HepG2 (cell line): ENCODE measurements around the gene LRP5. TPM values are rescaled to one million over a fixed set of nuclear protein-coding genes. Genes with fewer than 3 reads are reported as not detected.

Experiments
- ARID3A ChIP-seq: IDR thresholded peaks from 2 replicates; pipeline ENCODE4 v1.6.1; 2012; ENCODE audit warnings: low read depth, low read length, improper control_type of control experiment
- ARID5B ChIP-seq: IDR thresholded peaks from 2 replicates; pipeline ENCODE4 v1.4.0; 2020; ENCODE audit warnings: mild to moderate bottlenecking, missing genetic modification reagents
- ETV6 ChIP-seq: sonication (generic); formaldehyde crosslinking; conservative IDR thresholded peaks from 2 replicates; pipeline ENCODE4 v1.4.0; 2020; ENCODE audit warnings: missing genetic modification reagents
- GATA4 ChIP-seq: sonication (generic); IDR thresholded peaks from 2 replicates; pipeline ENCODE4 v1.6.1; 2016; ENCODE audit warnings: antibody characterized with exemption, low read depth, borderline replicate concordance
- HNF4A ChIP-seq: sonication (generic); formaldehyde crosslinking; IDR thresholded peaks from 2 replicates; pipeline ENCODE4 v1.4.0; 2020; ENCODE audit warnings: missing genetic modification reagents
- IRF1 ChIP-seq: sonication (generic); formaldehyde crosslinking; IDR thresholded peaks from 2 replicates; pipeline ENCODE4 v1.4.0; 2020; ENCODE audit warnings: low read depth, mild to moderate bottlenecking, missing genetic modification reagents
- MTA3 ChIP-seq: sonication (generic); formaldehyde crosslinking; IDR thresholded peaks from 2 replicates; pipeline ENCODE4 v1.4.0; 2020; ENCODE audit warnings: missing genetic modification reagents
- MYPOP ChIP-seq: sonication (generic); formaldehyde crosslinking; IDR thresholded peaks from 2 replicates; pipeline ENCODE4 v1.8.1; 2023; ENCODE audit warnings: mild to moderate bottlenecking, moderate library complexity, missing genetic modification reagents
- NAIF1 ChIP-seq: sonication (generic); formaldehyde crosslinking; IDR thresholded peaks from 2 replicates; pipeline ENCODE4 v1.5.0; 2020; ENCODE audit warnings: mild to moderate bottlenecking, missing genetic modification reagents, borderline replicate concordance
- POLR2A ChIP-seq, 2 experiments: IDR thresholded peaks; 2 replicates each; pipeline ENCODE4 v1.6.1; 2011; ENCODE audit warnings: low read depth in 2 of 2, low read length in 2 of 2, mild to moderate bottlenecking in 1 of 2, moderate library complexity in 1 of 2; ENCODE audit not compliant: insufficient read depth in 1 of 2
- TMF1 ChIP-seq: sonication (generic); formaldehyde crosslinking; IDR thresholded peaks from 2 replicates; pipeline ENCODE4 v1.8.1; 2022; ENCODE audit warnings: low read depth, missing genetic modification reagents
- U2AF2 ChIP-seq: fragments of 200-400 bp; formaldehyde crosslinking; IDR thresholded peaks from 2 replicates; pipeline ENCODE4 v1.6.1; 2017; ENCODE audit warnings: low read depth, mild to moderate bottlenecking, low read length
- ZBTB25 ChIP-seq: IDR thresholded peaks from 2 replicates; pipeline ENCODE4 v1.6.1; 2018; ENCODE audit warnings: missing genetic modification reagents
- ZBTB37 ChIP-seq: sonication (generic); formaldehyde crosslinking; IDR thresholded peaks from 2 replicates; pipeline ENCODE4 v1.4.0; 2020; ENCODE audit warnings: mild to moderate bottlenecking, missing genetic modification reagents
- ZFP62 ChIP-seq: sonication (generic); formaldehyde crosslinking; IDR thresholded peaks from 2 replicates; pipeline ENCODE4 v1.4.0; 2020; ENCODE audit warnings: missing genetic modification reagents
- ZNF383 ChIP-seq: sonication (generic); formaldehyde crosslinking; IDR thresholded peaks from 2 replicates; pipeline ENCODE4 v1.4.0; 2020; ENCODE audit warnings: missing genetic modification reagents, mild to moderate bottlenecking, borderline replicate concordance
- ZNF547 ChIP-seq: sonication (generic); formaldehyde crosslinking; IDR thresholded peaks from 2 replicates; pipeline ENCODE4 v1.5.1; 2020; ENCODE audit warnings: mild to moderate bottlenecking, missing genetic modification reagents
- ZNF660 ChIP-seq: sonication (generic); formaldehyde crosslinking; IDR thresholded peaks from 2 replicates; pipeline ENCODE4 v1.5.1; 2020; ENCODE audit warnings: mild to moderate bottlenecking, low read depth, missing genetic modification reagents, borderline replicate concordance
- ZNF761 ChIP-seq: sonication (generic); formaldehyde crosslinking; conservative IDR thresholded peaks from 2 replicates; pipeline ENCODE4 v1.4.0; 2020; ENCODE audit warnings: mild to moderate bottlenecking, missing genetic modification reagents
- ZNF775 ChIP-seq: sonication (generic); formaldehyde crosslinking; IDR thresholded peaks from 2 replicates; pipeline ENCODE4 v1.4.0; 2020; ENCODE audit warnings: missing genetic modification reagents, mild to moderate bottlenecking, moderate library complexity, borderline replicate concordance
- polyA plus RNA-seq, 8 experiments: library from polyadenylated mRNA; depleted of rRNA in 3 of 8; stranded (reverse) in 7 of 8; unstranded in 1 of 8; fragments of >200 nt; fragmentation: Illumina TruSeq in 4 of 8; extraction: Trizol in 4 of 8; gene quantifications; 2 replicates each; pipeline versions ENCODE4 v1.2.1 to v1.2.3, GENCODE V29; 2011 to 2016; ENCODE audit warnings: low read depth in 4 of 8, missing spikeins in 1 of 8, mixed read lengths in 1 of 8; ENCODE audit not compliant: insufficient read depth in 1 of 8
- total RNA-seq, 5 experiments: library from RNA; depleted of rRNA; stranded (reverse); fragments of >200 nt; fragmentation: Illumina TruSeq; extraction: Trizol; gene quantifications; 2 replicates each; pipeline ENCODE4 v1.2.3, GENCODE V29; 2016; ENCODE audit warnings: low read depth in 1 of 5

The LRP5 gene
- total and polyA plus RNA-seq, 2 of the 13 experiments (the other 11 are each of a cell fraction or from before 2014, with no cell fraction given): 40.4 to 64.0 TPM

- TF ChIP-seq MYPOP: no peak
- peak; percentile 59; the same call in 1 of the 2 replicates for TF ChIP-seq TMF1 (CRISPR knock-in tag)
- TF ChIP-seq ZNF660 (CRISPR knock-in tag): no peak; the same call in 1 of the 2 replicates
- peak; percentile 61; the same call in 1 of the 2 replicates for TF ChIP-seq GATA4
- TF ChIP-seq ZNF547 (CRISPR knock-in tag): peak; percentile 39; the same call in 1 of the 2 replicates
- no peak for TF ChIP-seq ZFP62 (CRISPR knock-in tag)
- no peak for TF ChIP-seq IRF1 (CRISPR knock-in tag)
- no peak for TF ChIP-seq ZNF775 (CRISPR knock-in tag)
- TF ChIP-seq HNF4A (CRISPR knock-in tag): peak; percentile 72
- no peak for TF ChIP-seq NAIF1 (CRISPR knock-in tag)
- peak; percentile 24 to 65; a peak in 2 of 4 replicates for TF ChIP-seq POLR2A (IDR thresholded peaks at IDR 0.05; ENCODE audit: insufficient read depth in 1 of 2, low read depth in 2 of 2, low read length in 2 of 2)
- 0 out of 2 replicates have a peak, but pooled peaks have one; percentile 26 for TF ChIP-seq ZBTB25 (CRISPR knock-in tag)
- no peak for TF ChIP-seq ZNF761 (CRISPR knock-in tag)
- peak; percentile 67; the same call in 1 of the 2 replicates for TF ChIP-seq ARID3A
- TF ChIP-seq ZNF383: no peak
- no peak for TF ChIP-seq U2AF2
- TF ChIP-seq MTA3 (CRISPR knock-in tag): no peak
- 0 out of 2 replicates have a peak, but pooled peaks have one; percentile 49 for TF ChIP-seq ETV6 (CRISPR knock-in tag)
- no peak for TF ChIP-seq ZBTB37 (CRISPR knock-in tag)
- peak; percentile 57; the same call in 1 of the 2 replicates for TF ChIP-seq ARID5B (CRISPR knock-in tag)
Observed at GRCh38 chr11:68331338-68331947, 19.1 kb downstream of the LRP5 start (continued).
